NCI-H1694 (cell line): ENCODE measurements around the gene HOXA11.

Source experiments
- DNase-seq: peaks from one replicate; lab custom pipeline; 2025; lab: John Stamatoyannopoulos, UW

The HOXA11 gene

GRCh38 chr7:27180431-27181420 is 4.3 kb downstream of the HOXA11 start:
- DNase-seq, result no peak

DNA sequence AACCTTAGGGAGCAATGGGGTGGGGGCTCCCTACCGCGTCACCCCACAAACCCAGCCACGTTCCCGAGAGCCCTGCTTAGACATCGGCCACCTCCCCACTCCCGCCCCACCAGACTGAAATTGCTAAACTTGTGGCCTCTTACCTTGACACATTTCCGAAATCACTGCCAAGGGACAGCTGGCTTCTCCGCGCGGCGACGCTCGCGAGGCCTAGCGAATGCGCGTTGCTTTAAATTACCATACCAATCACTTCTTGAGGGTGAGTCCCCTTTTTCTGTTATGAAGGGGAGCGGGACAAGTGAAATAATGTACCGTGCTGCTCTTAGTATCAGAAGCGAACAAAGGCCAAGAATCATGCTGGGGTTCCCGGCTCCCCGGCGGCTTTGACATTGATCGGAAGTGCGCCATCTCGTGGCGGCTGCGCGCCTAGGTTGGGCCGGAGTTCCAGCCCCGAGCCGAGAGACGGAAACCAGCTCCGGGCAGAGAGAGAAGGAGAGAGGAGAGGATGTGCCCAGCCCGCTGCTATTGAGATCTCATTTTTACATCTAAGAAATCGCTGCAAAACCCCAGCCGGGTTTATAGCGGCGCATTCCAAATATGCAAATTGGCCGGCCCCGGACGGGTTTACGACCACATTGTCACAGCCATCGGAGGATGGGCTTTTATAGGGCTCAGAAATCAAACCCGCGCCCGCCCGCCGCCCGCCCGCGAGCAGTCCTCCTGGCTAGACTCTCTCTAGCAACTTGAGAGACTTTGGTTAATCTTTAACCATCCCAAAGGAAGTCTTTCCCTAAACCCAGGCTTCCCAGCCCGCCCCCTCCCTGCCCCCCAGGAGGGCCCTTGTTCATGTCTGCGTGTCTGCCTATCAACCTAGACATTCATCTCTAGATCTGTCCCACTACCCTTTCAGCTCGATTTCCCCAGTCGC is 5.3 kb downstream of the HOXA11 start:
- no peak for DNase-seq

GRCh38 chr7:27179030-27179429 is 6.0 kb downstream of the HOXA11 start:
- DNase-seq, result no peak

DNA sequence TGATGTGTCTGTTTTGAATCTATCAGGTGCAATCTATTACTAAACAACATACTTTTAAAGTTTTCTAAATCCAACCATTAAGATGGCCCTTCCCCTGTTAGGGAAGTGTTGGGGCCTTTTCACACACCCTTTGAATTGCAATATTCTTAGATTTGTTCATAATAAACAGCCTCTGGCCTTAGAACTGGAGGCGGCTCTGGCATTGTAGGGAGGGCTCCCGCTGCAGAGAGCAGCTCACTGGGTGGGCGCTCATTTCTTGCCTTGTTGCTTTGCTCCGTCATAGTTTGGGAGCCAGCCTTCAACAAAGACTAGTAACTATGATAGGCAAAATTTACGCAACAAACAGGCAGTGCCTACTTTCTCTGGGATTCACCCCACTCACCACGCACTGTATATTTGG is 6.7 kb downstream of the HOXA11 start:
- DNase-seq, result no peak

DNA sequence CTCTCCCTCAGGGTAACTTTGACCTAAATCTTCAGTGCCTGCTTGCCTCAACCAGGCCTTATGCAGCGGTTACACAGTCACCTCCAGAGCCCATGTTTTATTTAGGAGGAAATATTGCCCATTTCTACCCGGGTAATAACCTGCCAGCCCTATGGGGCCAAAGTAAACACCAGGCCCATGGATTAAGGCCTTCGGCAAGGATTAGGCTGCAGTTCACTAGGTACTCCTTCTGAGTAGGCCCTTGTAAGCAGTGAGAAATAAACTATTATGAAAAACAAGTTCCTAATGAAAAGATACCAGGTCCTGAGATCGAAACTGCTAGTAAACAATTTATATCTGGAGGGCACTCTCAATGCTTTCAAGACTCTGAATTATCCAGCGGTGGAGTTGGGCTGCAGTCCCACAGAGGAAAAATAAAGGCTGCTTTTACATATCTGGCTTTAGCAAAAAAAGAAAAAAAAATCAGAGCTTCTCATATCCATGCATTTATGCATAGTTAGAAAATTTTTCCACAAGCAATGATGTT is 7.2 kb downstream of the HOXA11 start:
- DNase-seq, result no peak

DNA sequence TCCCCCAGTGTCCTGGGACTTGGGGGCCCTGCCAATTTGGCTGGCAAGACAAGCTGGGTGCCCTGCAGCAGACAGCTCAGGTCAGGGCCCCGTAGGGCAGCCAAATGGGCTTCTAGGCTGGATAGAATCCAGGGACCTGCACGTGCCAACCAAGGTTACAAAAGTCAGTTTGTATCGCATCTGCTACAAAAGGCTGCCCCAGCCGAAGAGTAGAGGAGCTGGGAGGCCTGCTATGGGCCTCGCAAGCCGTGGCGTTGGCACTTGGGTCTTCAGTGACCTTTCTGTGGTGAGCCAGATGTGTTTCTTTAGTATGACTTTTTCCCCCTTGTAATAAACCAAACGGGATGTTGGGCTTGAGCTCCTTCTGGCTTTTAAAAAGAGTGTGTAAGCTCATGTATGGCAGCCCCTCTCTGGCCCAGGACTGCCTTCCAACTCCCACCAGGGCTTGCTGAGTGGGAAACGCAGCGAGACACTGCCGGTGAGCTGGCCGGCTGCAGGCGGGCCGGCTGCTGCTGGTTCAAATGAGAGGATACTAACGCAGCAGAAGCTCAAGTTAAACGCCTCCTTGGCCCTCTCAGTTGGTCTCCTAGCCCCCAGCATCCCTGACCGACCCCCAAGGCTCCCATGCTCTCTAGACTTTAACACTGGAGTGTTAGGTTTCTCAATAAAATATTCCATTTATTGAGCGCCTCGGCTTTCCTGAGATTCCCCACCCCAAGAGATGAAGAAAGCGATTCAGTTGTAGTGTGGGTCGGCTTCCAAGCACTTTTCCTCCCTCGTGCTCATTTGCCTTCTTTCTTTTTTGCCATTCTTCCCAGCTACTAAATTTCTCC is 7.9 kb downstream of the HOXA11 start:
- no peak for DNase-seq

- DNase-seq, result no peak
These were observed 8.5 kb downstream of the HOXA11 start for GRCh38 chr7:27176524-27176845.

DNA sequence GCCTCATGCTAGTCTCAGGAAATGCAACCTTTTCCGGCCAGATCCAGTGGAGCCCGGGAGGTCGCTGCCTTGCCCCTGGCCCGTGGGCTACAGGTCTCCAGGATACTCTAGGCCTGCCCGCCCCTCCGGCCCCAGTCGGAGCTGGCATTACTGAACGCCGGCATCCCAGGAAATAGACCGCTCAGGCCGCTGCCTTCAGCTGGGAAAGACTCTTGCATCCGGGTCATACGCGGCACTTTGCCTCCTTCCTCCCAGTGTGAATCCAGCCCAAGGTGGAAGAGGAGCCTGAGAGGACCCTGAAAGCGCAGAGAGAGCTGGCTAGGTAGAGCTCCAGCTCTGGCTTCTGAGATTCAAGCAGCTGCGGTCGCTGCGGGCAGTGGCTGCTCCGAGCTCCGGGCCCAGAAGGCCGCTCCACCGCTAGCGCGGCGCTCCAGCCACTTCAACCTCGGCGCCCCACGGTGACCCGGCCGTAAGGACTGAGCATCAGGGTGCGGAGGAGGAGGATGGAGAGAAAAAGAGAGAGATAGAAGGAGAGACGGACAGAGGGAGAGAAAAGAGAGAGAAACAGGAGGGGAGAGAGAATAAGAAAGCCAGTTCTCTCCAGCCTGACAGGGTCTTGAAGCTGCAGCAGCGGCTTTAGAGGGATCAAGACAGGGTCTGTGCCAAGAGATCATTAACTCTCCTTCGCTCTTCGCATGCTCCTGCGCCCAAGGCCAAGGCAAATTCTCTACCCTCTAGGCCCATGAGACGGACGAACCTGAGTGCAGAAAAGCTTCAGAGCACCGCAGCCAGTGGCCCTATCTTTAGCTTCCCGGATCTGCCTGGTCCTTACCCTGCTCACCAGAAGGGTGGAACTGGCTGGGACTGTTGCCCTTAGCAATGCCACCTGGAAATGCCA is 9.2 kb downstream of the HOXA11 start:
- no peak for DNase-seq

GRCh38 chr7:27174874-27175625 is 10.0 kb downstream of the HOXA11 start:
- DNase-seq, result no peak

DNA sequence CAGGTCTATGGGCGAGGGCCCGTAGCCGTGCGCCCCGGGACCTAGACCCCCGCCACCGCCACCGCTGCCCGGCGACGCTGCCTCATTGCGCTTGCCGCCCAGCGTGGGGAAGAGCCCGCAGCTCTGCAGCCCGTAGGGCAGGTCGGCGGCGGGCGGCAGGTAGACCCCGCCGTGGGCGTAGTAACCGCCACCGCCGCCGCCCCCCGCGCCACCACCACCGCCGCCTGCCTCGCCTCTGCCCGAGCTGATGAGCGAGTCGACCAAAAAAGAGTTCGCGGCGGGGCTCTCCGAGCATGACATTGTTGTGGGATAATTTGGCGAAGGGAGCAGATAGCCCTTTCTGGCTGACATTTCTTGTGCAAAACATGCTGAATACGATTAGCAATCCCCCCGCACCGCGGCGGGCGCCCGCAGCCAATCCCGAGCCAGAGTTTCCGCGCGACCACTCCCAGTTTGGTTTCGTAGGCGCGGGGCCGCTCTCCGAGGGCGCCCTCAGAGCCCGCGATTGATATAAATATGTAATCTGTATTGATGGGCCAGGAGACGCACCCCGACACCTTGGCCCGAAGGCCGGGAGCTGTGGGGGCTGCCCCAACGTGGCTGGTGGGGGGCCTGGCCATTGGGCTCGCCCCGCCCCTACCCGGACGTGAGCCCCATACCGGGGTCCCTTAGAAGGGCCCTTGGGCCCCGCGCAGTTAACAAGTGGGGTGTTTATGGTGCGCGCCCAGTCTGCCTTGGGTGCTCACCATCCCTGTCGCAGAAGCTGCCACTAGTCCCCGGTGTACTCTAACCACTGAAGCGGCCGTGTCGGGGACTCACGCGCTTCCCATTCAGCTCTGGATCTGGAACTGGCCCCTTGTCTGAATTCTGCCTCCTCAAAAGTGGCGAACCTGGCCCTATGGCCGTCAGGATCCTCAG is 10.8 kb downstream of the HOXA11 start, which contains the start of gene HOXA10:
Gene HOXA10 (minus strand): TSS at position 365 of the 918 bp plus-strand sequence. CDS start 14 bp downstream, at position 351.
- no peak for DNase-seq

DNA sequence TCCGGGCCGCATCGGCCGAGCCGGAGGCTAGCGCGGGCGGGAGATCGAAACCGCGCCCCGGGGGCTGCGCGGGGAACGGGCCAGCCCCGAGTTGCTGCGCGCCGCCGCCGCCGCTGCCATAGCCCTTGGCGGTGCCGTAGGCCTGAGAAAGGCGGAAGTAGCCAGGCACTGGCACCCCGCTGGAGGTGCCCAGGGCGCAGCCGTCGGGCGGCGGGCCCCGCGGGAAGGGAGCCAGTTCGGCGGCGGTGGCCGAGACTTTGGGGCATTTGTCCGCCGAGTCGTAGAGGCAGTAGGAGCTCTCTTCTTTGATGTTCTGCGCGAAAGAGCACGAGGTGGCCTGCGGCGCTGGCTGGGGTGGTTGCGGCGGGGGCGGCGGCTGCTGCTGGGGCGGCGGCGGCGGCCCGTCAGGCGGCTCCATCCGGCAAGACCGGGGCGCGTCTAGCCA is 11.5 kb downstream of the HOXA11 start:
- no peak for DNase-seq

DNA sequence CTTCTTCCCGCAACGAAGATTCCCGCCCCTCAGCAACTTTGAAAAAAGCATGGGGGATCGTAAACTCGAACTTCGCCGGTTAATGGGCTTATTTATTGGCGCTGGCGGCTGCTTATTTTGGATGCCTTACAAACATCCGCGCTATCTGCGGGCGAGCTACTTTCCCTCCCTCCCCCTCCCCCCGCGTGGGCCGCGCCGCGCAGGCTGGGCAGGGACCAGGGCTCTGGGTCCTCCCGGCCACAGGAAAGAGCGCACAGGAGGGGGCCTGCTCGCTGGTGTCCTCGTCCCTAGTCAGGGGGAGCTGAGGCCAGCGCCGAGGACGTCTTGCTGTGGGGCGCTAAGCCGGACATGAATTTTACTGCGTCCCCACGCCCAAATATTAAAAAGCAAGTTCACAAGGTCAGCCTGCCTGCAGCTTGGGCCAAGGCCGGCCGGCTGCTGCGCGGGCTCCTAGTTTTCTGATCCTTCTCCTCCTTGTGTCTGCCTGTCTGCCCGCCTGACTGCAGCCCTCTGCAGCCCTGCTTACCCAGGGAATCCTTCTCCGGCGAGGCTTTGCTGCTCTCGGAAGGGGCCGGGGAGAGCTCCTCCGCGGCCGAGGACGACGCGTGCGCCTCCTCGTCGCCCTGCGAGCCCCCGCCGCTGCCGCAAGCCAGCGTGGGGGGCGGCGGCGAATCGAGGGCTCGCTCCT is 12.1 kb downstream of the HOXA11 start:
- no peak for DNase-seq

DNA sequence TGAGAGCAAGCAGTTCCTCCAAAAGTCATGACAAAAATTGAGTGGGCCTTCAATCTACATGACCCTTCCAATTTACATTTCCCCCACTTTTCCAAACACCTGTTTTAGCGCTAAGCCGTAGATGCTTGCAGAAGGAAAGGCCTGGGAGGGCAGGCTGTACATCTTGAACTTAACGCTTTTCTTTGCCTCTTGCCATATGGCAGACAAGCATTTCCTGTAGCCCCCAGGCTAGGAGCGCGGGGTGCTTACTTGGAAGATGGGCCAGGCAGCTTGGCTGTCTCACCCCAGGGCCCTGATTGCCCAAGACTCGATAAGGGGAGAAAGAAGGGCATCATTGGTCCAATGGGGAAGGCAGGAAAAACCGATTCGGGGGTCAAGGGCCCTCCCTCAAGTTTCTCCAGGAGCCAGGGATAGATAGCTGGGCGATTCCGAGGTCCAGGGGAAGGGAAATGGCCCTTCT is 12.7 kb downstream of the HOXA11 start:
- DNase-seq, result no peak

DNA sequence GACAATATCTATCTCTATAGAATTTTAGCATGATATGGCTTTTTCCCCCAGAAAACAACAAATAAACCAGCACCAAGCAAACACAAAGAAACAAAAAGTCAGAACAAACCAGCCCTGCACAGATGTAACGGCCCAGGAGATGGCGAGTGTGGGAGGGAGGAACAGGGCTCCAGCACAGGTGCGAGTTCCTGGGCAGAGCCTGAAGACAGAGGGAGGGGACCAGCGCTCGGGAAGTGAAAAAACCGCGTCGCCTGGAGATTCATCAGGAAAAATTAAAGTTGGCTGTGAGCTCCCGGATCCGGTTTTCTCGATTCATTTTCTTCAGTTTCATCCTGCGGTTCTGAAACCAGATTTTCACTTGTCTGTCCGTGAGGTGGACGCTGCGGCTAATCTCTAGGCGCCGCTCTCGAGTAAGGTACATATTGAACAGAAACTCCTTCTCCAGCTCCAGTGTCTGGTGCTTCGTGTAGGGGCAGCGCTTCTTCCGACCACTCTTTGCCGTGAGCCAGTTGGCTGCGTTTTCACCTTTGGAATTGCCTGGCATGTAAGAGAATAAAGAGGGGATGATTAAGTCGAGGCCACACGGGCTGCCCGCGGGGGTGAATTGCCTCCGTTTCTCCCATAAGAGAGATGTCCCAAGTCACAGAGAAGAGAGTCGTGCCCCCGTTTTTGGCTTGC is 13.3 kb downstream of the HOXA11 start:
- no peak for DNase-seq

DNA sequence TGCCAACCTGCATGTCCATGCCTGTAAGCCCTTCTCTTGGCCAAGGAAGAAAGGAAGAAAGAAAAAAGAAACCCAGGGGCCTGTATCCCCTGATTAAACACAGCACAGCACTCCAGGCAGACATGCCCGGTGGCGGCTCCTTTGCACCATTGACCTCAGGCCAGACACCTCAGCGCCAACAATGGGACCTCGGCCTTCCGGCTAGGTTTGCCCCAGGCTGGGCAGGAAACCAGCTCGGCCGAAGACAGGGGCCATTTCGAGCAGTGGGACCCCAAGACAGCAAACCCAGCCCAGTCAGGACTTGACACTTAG is 13.8 kb downstream of the HOXA11 start:
- DNase-seq, result no peak

DNA sequence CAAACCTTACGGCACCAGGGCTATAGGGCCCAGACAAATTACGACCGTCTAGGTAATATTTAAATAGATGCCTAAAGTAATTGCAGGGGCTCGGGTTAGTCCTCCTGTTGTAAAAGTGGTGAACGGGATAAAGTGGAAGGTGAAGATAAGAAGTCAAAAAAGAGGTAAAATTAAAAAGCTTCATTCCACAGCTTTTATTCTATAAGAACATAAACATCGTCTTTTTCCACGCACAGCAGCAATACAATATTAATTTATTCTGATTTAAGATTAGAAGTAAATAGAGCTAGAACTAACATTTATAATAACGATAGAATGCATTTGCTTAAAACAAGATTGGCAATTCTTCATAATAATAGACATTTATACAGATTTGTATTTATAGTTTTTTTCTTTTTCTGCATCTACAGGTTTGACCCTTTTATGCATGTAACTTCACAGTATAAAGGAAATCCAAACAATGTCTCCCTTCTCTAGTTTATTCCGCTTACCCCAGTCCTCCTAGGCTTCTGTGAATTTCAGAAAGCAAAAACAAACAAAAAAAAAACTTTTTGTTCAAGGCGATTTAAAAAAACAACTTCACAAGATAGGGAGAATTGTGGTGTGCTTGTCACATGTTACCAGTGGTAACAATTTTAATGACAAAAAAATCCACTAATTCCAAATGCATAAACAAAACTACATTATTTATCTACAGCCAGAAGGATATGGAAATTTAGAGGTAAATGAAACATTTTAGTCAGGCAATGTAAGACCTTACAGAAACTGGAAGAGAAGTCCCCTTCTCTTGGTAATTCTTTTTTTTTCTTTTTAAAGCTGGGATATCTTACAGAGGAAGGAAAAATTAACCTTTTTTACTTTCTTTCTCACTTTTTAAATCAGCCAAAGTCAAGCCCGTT is 14.4 kb downstream of the HOXA11 start:
- DNase-seq, result peak; percentile 23
